Liver (tissue), 3 donors: ENCODE results near the gene DDX41.
"Not testable (repeated sequence)": the region's sequence is repeated elsewhere in the genome, so short reads cannot be mapped to it uniquely, and the experiment has no call there.

Experiments used
- RAD21 ChIP-seq, 2 donors: IDR thresholded peaks; 2 replicates each; pipeline ENCODE4 v1.6.1; 2016; ENCODE audit warnings: antibody characterized with exemption in 2 of 2, mild to moderate bottlenecking in 2 of 2
- SP1 ChIP-seq: IDR thresholded peaks from 2 replicates; pipeline ENCODE4 v1.6.1; 2018; ENCODE audit warnings: antibody characterized with exemption, mild to moderate bottlenecking
- TF ChIP-seq, protein P1 (sequence below): fragments of 150-350 bp; IDR thresholded peaks from 2 replicates; pipeline ENCODE4 v1.5.1; 2017; ENCODE audit warnings: improper control_type of control experiment, low read depth, low read length; ENCODE audit not compliant: missing input control
- TF ChIP-seq, protein P2 (sequence below): IDR thresholded peaks from 2 replicates; pipeline ENCODE4 v1.6.1; 2016; ENCODE audit warnings: antibody characterized with exemption
- TF ChIP-seq, protein P3 (sequence below): IDR thresholded peaks from 2 replicates; pipeline ENCODE4 v1.6.1; 2016; ENCODE audit warnings: antibody characterized with exemption, mild to moderate bottlenecking
- donor health status: healthy.
- donor health status: healthy.

DNA sequence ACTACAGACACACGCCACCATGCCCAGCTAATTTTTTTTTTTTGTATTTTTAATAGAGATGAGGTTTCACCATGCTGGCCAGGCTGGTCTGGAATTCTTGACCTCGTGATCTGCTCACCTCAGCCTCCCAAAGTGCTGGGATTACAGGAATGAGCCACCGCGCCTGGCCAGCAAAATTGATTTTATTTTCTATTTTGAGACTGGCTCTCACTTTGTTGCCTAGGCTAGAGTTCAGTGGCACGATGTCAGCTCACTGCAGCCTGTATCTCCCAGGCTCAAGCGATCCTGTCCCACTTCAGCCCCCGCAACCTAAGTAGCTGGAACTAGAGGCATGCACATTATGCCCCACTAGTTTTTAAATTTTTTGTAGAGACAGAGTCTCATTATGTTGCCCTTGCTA, 17.7 kb upstream of the DDX41 start:
- TF ChIP-seq, protein P1, sequence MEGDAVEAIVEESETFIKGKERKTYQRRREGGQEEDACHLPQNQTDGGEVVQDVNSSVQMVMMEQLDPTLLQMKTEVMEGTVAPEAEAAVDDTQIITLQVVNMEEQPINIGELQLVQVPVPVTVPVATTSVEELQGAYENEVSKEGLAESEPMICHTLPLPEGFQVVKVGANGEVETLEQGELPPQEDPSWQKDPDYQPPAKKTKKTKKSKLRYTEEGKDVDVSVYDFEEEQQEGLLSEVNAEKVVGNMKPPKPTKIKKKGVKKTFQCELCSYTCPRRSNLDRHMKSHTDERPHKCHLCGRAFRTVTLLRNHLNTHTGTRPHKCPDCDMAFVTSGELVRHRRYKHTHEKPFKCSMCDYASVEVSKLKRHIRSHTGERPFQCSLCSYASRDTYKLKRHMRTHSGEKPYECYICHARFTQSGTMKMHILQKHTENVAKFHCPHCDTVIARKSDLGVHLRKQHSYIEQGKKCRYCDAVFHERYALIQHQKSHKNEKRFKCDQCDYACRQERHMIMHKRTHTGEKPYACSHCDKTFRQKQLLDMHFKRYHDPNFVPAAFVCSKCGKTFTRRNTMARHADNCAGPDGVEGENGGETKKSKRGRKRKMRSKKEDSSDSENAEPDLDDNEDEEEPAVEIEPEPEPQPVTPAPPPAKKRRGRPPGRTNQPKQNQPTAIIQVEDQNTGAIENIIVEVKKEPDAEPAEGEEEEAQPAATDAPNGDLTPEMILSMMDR, result not testable (repeated sequence)
- TF ChIP-seq SP1; RAD21 (IDR thresholded peaks at IDR 0.05): not testable (repeated sequence)
- TF ChIP-seq, protein P2, sequence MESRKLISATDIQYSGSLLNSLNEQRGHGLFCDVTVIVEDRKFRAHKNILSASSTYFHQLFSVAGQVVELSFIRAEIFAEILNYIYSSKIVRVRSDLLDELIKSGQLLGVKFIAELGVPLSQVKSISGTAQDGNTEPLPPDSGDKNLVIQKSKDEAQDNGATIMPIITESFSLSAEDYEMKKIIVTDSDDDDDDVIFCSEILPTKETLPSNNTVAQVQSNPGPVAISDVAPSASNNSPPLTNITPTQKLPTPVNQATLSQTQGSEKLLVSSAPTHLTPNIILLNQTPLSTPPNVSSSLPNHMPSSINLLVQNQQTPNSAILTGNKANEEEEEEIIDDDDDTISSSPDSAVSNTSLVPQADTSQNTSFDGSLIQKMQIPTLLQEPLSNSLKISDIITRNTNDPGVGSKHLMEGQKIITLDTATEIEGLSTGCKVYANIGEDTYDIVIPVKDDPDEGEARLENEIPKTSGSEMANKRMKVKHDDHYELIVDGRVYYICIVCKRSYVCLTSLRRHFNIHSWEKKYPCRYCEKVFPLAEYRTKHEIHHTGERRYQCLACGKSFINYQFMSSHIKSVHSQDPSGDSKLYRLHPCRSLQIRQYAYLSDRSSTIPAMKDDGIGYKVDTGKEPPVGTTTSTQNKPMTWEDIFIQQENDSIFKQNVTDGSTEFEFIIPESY, result not testable (repeated sequence)
- TF ChIP-seq, protein P3, sequence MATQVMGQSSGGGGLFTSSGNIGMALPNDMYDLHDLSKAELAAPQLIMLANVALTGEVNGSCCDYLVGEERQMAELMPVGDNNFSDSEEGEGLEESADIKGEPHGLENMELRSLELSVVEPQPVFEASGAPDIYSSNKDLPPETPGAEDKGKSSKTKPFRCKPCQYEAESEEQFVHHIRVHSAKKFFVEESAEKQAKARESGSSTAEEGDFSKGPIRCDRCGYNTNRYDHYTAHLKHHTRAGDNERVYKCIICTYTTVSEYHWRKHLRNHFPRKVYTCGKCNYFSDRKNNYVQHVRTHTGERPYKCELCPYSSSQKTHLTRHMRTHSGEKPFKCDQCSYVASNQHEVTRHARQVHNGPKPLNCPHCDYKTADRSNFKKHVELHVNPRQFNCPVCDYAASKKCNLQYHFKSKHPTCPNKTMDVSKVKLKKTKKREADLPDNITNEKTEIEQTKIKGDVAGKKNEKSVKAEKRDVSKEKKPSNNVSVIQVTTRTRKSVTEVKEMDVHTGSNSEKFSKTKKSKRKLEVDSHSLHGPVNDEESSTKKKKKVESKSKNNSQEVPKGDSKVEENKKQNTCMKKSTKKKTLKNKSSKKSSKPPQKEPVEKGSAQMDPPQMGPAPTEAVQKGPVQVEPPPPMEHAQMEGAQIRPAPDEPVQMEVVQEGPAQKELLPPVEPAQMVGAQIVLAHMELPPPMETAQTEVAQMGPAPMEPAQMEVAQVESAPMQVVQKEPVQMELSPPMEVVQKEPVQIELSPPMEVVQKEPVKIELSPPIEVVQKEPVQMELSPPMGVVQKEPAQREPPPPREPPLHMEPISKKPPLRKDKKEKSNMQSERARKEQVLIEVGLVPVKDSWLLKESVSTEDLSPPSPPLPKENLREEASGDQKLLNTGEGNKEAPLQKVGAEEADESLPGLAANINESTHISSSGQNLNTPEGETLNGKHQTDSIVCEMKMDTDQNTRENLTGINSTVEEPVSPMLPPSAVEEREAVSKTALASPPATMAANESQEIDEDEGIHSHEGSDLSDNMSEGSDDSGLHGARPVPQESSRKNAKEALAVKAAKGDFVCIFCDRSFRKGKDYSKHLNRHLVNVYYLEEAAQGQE, result not testable (repeated sequence)
